ENCODE measurements around the gene LAMC1. TPM values are rescaled to one million over a fixed set of nuclear protein-coding genes. Genes with fewer than 3 reads are reported as not detected.

LAMC1 gene
- total RNA-seq, 1 experiment from 2014 or later = 113 TPM

DNA sequence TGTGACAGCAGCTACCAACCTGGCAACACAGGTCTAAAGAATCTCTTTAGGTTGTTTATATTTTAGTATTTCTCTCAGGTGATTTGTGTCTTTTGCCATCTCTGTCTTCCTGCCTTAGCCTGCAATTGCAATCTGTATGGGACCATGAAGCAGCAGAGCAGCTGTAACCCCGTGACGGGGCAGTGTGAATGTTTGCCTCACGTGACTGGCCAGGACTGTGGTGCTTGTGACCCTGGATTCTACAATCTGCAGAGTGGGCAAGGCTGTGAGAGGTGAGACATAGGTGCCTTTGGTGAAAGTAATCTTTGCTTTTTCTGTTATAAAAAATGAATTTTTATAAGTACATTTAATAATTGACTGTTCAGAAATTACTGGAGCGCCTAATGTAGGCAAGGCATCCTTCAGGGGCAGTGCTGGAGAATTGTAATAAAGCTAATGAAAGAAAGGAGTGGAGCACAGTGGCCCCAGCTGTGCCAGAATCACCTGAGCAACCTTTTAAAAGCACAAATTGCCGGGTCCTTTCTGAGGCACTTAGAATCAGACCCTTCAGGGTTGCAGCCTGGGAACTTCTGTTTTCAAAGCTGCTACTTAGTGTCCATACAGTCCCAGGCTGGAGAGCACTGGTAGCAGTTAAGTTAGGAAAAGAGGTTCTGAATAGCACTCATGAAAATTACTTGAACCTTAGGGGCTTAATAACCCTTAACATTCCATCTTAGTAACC is 102.2 kb downstream of the LAMC1 start:
- H3K27ac ChIP-seq (ENCODE audit: low read length) = no peak overlapping the region
- H3K36me3 ChIP-seq (ENCODE audit: control insufficient read depth, insufficient read depth, low read length) = peaks cover 19% of the 10 kb centered on the region
- DNase-seq (ENCODE audit: low read depth, low spot score) (no peak), ATAC-seq (no peak)
- intact Hi-C loops (cut with micrococcal nuclease; ENCODE audit: unreplicated experiment) (no loop called here), in situ Hi-C loops (cut with HindIII; ENCODE audit: low pct_unique_long_range_greater_than_20kb, low sequenced_read_pairs) (no loop called here)
- POLR2A ChIA-PET = interaction anchor here (0.5 kb wide), 1 partner anchor 325 kb away, joined by 7 read pairs; no protein-coding TSS in a partner anchor
- H3K4me3 ChIP-seq (ENCODE audit: low read depth in 2 of 2, low read length in 2 of 2) = no peak overlapping the region
- no peaks in the 10 kb centered on the region for H3K9me3 ChIP-seq (ENCODE audit: control insufficient read depth, insufficient read depth, low read depth, low read length)
- no peaks in the 10 kb centered on the region for H3K4me1 ChIP-seq (ENCODE audit: control insufficient read depth, insufficient read depth, low read length)
- BruUV-seq (replicated peaks) = no TSS peak
- TF ChIP-seq, protein P1, sequence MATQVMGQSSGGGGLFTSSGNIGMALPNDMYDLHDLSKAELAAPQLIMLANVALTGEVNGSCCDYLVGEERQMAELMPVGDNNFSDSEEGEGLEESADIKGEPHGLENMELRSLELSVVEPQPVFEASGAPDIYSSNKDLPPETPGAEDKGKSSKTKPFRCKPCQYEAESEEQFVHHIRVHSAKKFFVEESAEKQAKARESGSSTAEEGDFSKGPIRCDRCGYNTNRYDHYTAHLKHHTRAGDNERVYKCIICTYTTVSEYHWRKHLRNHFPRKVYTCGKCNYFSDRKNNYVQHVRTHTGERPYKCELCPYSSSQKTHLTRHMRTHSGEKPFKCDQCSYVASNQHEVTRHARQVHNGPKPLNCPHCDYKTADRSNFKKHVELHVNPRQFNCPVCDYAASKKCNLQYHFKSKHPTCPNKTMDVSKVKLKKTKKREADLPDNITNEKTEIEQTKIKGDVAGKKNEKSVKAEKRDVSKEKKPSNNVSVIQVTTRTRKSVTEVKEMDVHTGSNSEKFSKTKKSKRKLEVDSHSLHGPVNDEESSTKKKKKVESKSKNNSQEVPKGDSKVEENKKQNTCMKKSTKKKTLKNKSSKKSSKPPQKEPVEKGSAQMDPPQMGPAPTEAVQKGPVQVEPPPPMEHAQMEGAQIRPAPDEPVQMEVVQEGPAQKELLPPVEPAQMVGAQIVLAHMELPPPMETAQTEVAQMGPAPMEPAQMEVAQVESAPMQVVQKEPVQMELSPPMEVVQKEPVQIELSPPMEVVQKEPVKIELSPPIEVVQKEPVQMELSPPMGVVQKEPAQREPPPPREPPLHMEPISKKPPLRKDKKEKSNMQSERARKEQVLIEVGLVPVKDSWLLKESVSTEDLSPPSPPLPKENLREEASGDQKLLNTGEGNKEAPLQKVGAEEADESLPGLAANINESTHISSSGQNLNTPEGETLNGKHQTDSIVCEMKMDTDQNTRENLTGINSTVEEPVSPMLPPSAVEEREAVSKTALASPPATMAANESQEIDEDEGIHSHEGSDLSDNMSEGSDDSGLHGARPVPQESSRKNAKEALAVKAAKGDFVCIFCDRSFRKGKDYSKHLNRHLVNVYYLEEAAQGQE (IDR thresholded peaks at IDR 0.05; ENCODE audit: insufficient read depth in 1 of 2, low read depth in 2 of 2, low read length in 1 of 2) = no peak
- no peak for TF ChIP-seq SIN3A (IDR thresholded peaks at IDR 0.05; ENCODE audit: borderline replicate concordance, insufficient read depth, low read depth, low read length)
- no peak for TF ChIP-seq POLR2AphosphoS5 (IDR thresholded peaks at IDR 0.05; ENCODE audit: low read depth, low read length)
- no peak for TF ChIP-seq TCF7L2 (IDR thresholded peaks at IDR 0.05; ENCODE audit: low read depth, low read length)
- TF ChIP-seq, protein P2, sequence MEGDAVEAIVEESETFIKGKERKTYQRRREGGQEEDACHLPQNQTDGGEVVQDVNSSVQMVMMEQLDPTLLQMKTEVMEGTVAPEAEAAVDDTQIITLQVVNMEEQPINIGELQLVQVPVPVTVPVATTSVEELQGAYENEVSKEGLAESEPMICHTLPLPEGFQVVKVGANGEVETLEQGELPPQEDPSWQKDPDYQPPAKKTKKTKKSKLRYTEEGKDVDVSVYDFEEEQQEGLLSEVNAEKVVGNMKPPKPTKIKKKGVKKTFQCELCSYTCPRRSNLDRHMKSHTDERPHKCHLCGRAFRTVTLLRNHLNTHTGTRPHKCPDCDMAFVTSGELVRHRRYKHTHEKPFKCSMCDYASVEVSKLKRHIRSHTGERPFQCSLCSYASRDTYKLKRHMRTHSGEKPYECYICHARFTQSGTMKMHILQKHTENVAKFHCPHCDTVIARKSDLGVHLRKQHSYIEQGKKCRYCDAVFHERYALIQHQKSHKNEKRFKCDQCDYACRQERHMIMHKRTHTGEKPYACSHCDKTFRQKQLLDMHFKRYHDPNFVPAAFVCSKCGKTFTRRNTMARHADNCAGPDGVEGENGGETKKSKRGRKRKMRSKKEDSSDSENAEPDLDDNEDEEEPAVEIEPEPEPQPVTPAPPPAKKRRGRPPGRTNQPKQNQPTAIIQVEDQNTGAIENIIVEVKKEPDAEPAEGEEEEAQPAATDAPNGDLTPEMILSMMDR (IDR thresholded peaks at IDR 0.05) = no peak
- no peaks in the 10 kb centered on the region for H3K27me3 ChIP-seq (ENCODE audit: control insufficient read depth, insufficient read depth, low read length)
- CTCF ChIA-PET = no interaction called here

DNA sequence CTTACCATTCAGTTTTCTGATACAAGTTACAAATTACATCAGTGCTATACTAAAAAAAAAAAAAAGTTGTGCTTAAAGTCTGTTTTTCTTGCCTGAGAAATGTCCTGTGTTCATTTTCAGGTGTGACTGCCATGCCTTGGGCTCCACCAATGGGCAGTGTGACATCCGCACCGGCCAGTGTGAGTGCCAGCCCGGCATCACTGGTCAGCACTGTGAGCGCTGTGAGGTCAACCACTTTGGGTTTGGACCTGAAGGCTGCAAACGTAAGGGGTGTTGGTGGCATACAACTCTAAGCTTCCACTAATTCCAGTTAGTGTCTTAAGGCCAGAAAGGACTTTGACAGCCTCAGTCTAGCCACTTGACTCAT is 102.8 kb downstream of the LAMC1 start:
- POLR2A ChIA-PET = no interaction called here
- intact Hi-C loops (cut with micrococcal nuclease; ENCODE audit: unreplicated experiment) (no loop called here), in situ Hi-C loops (cut with HindIII; ENCODE audit: low pct_unique_long_range_greater_than_20kb, low sequenced_read_pairs) (no loop called here)
- BruUV-seq (replicated peaks) = no TSS peak
- H3K4me1 ChIP-seq (ENCODE audit: control insufficient read depth, insufficient read depth, low read length) = no peaks in the 10 kb centered on the region
- DNase-seq (ENCODE audit: low read depth, low spot score) (no peak), ATAC-seq (no peak)
- no peak overlapping the region for H3K27ac ChIP-seq (ENCODE audit: low read length)
- H3K36me3 ChIP-seq (ENCODE audit: control insufficient read depth, insufficient read depth, low read length) = peaks cover 19% of the 10 kb centered on the region
- CTCF ChIA-PET = no interaction called here
- H3K9me3 ChIP-seq (ENCODE audit: control insufficient read depth, insufficient read depth, low read depth, low read length) = no peaks in the 10 kb centered on the region
- H3K27me3 ChIP-seq (ENCODE audit: control insufficient read depth, insufficient read depth, low read length) = no peaks in the 10 kb centered on the region
- TF ChIP-seq, protein P1 (IDR thresholded peaks at IDR 0.05; ENCODE audit: insufficient read depth in 1 of 2, low read depth in 2 of 2, low read length in 1 of 2) = no peak
- TF ChIP-seq, protein P2 (IDR thresholded peaks at IDR 0.05) = no peak
- no peak for TF ChIP-seq POLR2AphosphoS5 (IDR thresholded peaks at IDR 0.05; ENCODE audit: low read depth, low read length)
- TF ChIP-seq SIN3A (IDR thresholded peaks at IDR 0.05; ENCODE audit: borderline replicate concordance, insufficient read depth, low read depth, low read length) = no peak
- no peak for TF ChIP-seq TCF7L2 (IDR thresholded peaks at IDR 0.05; ENCODE audit: low read depth, low read length)
- H3K4me3 ChIP-seq (ENCODE audit: low read depth in 2 of 2, low read length in 2 of 2) = no peak overlapping the region

Data from Panc1 (cell line).